A549 (cell line): ENCODE results near the gene VTA1.
"Not testable (repeated sequence)": the region's sequence is repeated elsewhere in the genome, so short reads cannot be mapped to it uniquely, and the experiment has no call there.

Experiments
- CBX8 ChIP-seq: fragments of 200-600 bp; sonication (generic); IDR thresholded peaks from 2 replicates; pipeline ENCODE4 v1.6.1; 2016
- CEBPB ChIP-seq, 2 experiments: fragments of >200 bp in 1 of 2; sonication (Bioruptor Twin) in 1 of 2; formaldehyde crosslinking in 1 of 2; IDR thresholded peaks; 2 replicates each; pipeline ENCODE4 v1.6.1; 2012 to 2016
- CHD2 ChIP-seq: fragments of 150-350 bp; IDR thresholded peaks from 2 replicates; pipeline ENCODE4 v1.6.1; 2014; ENCODE audit warnings: low read length; ENCODE audit not compliant: partially characterized antibody
- ESRRA ChIP-seq: fragments of 150-350 bp; IDR thresholded peaks from 2 replicates; pipeline ENCODE4 v1.6.1; 2014; ENCODE audit warnings: mild to moderate bottlenecking, low read length, borderline replicate concordance
- FOSB ChIP-seq: fragments of 250-450 bp; sonication (Bioruptor Pico); IDR thresholded peaks from 2 replicates; pipeline ENCODE4 v1.5.0; 2020; ENCODE audit warnings: mild to moderate bottlenecking, moderate library complexity
- KDM5A ChIP-seq: fragments of 200-600 bp; sonication (generic); IDR thresholded peaks from 2 replicates; pipeline ENCODE4 v1.6.1; 2016; ENCODE audit warnings: antibody characterized with exemption, mild to moderate bottlenecking
- POLR2A ChIP-seq: IDR thresholded peaks from 2 replicates; pipeline ENCODE4 v1.6.1; 2012; ENCODE audit warnings: mild to moderate bottlenecking, low read length
- RAD21 ChIP-seq, 2 experiments: fragments of >200 bp in 1 of 2; sonication (Bioruptor Twin) in 1 of 2; formaldehyde crosslinking in 1 of 2; IDR thresholded peaks in 1 of 2; conservative IDR thresholded peaks in 1 of 2; 2 replicates in 1 of 2; 3 replicates in 1 of 2; pipeline ENCODE4 v1.6.1; 2012 to 2018; ENCODE audit warnings: inconsistent platforms in 1 of 2
- SMC3 ChIP-seq: fragments of >200 bp; sonication (Bioruptor Twin); formaldehyde crosslinking; IDR thresholded peaks from 3 replicates; pipeline ENCODE4 v1.6.1; 2018; ENCODE audit warnings: inconsistent platforms
- TF ChIP-seq, protein P1 (sequence below): fragments of >200 bp; sonication (Bioruptor Twin); formaldehyde crosslinking; IDR thresholded peaks from 3 replicates; pipeline ENCODE4 v1.5.1; 2016
- TF ChIP-seq, protein P2 (sequence below): fragments of 200-600 bp; sonication (generic); IDR thresholded peaks from 2 replicates; pipeline ENCODE4 v1.6.1; 2016; ENCODE audit warnings: antibody characterized with exemption, mild to moderate bottlenecking, moderate library complexity
- TF ChIP-seq, protein P3 (sequence below): IDR thresholded peaks from 2 replicates; pipeline ENCODE4 v1.6.1; 2012

DNA sequence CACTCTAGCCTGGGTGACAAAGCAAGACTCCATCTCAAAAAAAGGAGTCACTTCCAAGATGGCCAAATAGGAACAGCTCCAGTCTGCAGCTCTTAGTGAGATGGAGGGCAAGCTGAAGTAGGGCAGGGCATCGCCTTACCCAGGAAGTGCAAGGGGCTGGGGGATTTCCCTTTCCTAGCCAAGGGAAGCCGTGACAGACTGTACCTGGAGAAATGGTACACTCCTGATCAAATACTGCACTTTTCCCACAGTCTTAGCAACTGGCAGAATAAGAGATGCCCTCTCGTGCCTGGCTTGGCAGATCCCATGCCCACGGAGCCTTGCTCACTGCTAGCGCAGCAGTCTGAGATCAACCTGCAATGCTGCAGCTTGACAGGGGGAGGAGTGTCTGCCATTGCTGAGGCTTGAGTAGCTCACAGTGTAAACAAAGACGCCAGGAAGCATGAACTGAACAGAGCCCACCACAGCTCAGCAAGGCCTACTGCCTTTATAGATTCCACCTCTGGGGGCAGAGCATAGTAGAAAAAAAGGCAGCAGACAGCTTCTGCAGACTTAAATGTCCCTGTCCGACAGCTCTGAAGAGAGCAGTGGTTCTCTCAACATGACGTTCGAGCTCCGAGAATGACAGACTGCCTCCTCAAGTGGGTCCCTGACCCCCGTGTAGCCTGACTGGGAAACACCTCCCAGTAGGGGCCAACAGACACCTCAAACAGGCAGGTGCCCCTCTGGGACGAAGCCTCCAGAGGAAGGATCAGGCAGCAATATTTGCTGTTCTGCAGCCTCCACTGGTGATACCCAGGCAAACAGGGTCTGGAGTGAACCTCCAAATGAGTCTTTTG is 85.4 kb downstream of the VTA1 start:
- not testable (repeated sequence) for TF ChIP-seq CHD2; ESRRA; POLR2A; CBX8; FOSB; SMC3; KDM5A; CEBPB (IDR thresholded peaks at IDR 0.05)
- TF ChIP-seq, protein P1, sequence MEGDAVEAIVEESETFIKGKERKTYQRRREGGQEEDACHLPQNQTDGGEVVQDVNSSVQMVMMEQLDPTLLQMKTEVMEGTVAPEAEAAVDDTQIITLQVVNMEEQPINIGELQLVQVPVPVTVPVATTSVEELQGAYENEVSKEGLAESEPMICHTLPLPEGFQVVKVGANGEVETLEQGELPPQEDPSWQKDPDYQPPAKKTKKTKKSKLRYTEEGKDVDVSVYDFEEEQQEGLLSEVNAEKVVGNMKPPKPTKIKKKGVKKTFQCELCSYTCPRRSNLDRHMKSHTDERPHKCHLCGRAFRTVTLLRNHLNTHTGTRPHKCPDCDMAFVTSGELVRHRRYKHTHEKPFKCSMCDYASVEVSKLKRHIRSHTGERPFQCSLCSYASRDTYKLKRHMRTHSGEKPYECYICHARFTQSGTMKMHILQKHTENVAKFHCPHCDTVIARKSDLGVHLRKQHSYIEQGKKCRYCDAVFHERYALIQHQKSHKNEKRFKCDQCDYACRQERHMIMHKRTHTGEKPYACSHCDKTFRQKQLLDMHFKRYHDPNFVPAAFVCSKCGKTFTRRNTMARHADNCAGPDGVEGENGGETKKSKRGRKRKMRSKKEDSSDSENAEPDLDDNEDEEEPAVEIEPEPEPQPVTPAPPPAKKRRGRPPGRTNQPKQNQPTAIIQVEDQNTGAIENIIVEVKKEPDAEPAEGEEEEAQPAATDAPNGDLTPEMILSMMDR = not testable (repeated sequence)
- TF ChIP-seq RAD21 (conservative IDR thresholded peaks at IDR 0.05 in 1 of 2, IDR thresholded peaks at IDR 0.05 in 1 of 2) = 0 out of 5 replicates have a peak, but pooled peaks of 1 of the 2 experiments have one; percentile 27
- TF ChIP-seq, protein P2, sequence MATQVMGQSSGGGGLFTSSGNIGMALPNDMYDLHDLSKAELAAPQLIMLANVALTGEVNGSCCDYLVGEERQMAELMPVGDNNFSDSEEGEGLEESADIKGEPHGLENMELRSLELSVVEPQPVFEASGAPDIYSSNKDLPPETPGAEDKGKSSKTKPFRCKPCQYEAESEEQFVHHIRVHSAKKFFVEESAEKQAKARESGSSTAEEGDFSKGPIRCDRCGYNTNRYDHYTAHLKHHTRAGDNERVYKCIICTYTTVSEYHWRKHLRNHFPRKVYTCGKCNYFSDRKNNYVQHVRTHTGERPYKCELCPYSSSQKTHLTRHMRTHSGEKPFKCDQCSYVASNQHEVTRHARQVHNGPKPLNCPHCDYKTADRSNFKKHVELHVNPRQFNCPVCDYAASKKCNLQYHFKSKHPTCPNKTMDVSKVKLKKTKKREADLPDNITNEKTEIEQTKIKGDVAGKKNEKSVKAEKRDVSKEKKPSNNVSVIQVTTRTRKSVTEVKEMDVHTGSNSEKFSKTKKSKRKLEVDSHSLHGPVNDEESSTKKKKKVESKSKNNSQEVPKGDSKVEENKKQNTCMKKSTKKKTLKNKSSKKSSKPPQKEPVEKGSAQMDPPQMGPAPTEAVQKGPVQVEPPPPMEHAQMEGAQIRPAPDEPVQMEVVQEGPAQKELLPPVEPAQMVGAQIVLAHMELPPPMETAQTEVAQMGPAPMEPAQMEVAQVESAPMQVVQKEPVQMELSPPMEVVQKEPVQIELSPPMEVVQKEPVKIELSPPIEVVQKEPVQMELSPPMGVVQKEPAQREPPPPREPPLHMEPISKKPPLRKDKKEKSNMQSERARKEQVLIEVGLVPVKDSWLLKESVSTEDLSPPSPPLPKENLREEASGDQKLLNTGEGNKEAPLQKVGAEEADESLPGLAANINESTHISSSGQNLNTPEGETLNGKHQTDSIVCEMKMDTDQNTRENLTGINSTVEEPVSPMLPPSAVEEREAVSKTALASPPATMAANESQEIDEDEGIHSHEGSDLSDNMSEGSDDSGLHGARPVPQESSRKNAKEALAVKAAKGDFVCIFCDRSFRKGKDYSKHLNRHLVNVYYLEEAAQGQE = not testable (repeated sequence)
- TF ChIP-seq, protein P3, sequence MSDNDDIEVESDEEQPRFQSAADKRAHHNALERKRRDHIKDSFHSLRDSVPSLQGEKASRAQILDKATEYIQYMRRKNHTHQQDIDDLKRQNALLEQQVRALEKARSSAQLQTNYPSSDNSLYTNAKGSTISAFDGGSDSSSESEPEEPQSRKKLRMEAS = not testable (repeated sequence)
